ENCODE measurements around the gene DACH1. TPM values are rescaled to one million over a fixed set of nuclear protein-coding genes. Genes with fewer than 3 reads are reported as not detected.
"Not testable (repeated sequence)": the region's sequence is repeated elsewhere in the genome, so short reads cannot be mapped to it uniquely, and the experiment has no call there.

Gene DACH1
- total RNA-seq, 2 donors from 2014 or later: 1.4 to 1.5 TPM

DNA sequence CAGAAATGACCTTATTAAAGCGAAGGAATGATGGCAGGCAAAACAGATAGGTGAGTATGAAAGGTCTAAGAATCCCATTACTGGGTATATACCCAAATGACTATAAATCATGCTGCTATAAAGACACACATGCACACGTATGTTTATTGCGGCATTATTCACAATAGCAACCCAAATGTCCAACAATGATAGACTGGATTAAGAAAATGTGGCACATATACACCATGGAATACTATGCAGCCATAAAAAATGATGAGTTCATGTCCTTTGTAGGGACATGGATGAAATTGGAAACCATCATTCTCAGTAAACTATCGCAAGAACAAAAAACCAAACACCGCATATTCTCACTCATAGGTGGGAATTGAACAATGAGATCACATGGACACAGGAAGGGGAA is 29.4 kb downstream of the DACH1 start:
- DNase-seq (ENCODE audit: low spot score); intact Hi-C loops (cut with DNase I): not testable (repeated sequence)

- intact Hi-C loops (cut with DNase I): no loop called here
- no peak for DNase-seq (ENCODE audit: low spot score)
Observed at GRCh38 chr13:71831716-71832115, 35.3 kb downstream of the DACH1 start.

DNA sequence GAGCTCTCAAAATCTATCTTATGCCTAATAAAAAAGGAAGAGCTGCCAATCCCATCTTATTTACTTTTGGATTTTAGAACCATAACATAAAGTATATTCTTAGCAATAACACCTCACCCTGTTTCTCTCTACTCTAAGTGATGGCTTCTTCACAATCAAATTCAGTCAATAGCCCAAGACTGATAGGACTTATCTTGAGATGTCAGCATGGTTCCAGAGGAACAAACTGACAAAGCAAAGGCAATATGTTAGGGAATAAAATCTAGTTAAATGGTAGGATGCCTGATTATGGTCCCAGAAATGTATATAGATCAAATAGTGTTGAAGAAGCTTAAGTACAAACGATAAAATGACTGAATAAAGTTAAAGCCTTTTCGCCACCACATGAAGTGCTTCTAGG is 36.3 kb downstream of the DACH1 start:
- intact Hi-C loops (cut with DNase I): no loop called here
- no peak for DNase-seq (ENCODE audit: low spot score)

DNA sequence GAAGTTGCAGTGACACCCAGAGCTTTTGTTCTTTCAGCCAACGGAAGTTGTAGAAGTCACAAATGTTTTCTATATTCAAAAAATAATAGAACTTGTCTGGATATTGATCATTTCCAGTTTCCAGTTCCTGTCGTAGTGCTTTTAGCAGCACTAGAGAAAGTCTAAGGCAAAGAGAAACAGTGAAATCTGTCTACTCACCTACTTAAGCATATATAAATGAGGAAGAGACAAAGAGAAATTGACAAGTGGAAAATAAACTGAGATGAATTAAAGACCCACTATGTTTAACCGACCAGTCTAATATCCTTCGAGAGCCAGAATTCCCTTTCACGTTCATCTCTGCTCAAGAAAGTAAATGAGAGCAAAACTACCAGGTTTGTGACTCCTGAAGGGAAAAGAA is 36.7 kb downstream of the DACH1 start:
- intact Hi-C loops (cut with DNase I): no loop called here
- no peak for DNase-seq (ENCODE audit: low spot score)

GRCh38 chr13:71829547-71829946 is 37.5 kb downstream of the DACH1 start:
- intact Hi-C loops (cut with DNase I): no loop called here
- DNase-seq (ENCODE audit: low spot score): no peak

DNA sequence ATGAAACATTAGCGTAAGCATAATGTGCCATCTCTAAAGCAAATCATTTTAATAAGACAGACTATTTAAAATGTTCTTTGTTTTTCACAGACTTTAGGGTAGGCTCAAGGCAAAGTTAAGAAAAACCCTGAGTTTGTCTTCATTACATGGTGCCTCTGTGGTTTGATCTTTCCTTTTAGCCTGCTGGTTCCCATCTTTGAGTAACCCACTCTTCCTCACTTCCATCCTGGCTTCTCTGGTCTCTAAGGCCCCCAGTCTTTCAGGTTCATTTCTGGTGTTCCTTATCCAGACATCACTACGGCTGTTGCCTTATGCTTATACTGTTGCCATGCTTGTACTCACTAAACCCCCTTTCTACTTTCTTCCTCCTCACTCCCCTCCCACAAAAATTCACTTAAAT is 38.4 kb downstream of the DACH1 start:
- intact Hi-C loops (cut with DNase I): no loop called here
- DNase-seq (ENCODE audit: low spot score): no peak

- DNase-seq (ENCODE audit: low spot score): no peak
- intact Hi-C loops (cut with DNase I): no loop called here
Observed at GRCh38 chr13:71828117-71828516, 38.9 kb downstream of the DACH1 start.

DNA sequence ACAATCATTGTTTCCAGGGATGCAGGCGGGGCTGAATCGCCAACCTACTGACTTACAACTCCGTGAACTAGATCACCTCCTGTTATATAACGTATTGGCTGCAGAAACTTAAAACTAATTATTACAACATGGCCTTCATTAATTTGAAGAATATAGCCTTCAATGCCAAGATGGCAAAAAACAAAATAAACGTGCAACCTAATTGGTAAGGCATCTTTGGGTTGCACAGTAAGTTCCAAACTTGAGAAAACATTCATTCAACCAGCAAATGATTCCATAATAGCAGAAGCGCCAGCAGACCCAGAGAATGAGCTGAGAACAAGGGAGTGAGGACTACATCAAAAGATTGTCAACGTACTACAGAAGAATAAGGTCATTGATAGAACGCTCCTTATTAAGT is 39.8 kb downstream of the DACH1 start:
- no peak for DNase-seq (ENCODE audit: low spot score)
- intact Hi-C loops (cut with DNase I): loop anchor here in 1 of 2 donors (1.0 kb wide), 1 partner anchor 9 kb away; no protein-coding TSS in a partner anchor

GRCh38 chr13:71820699-71821098 is 46.3 kb downstream of the DACH1 start:
- intact Hi-C loops (cut with DNase I): no loop called here

GRCh38 chr13:71817335-71817734 is 49.7 kb downstream of the DACH1 start:
- no peak for DNase-seq (ENCODE audit: low spot score)
- intact Hi-C loops (cut with DNase I): no loop called here

More at GRCh38 chr13:71820699-71821098, 46.3 kb downstream of the DACH1 start:
- no peak for DNase-seq (ENCODE audit: low spot score)

DNA sequence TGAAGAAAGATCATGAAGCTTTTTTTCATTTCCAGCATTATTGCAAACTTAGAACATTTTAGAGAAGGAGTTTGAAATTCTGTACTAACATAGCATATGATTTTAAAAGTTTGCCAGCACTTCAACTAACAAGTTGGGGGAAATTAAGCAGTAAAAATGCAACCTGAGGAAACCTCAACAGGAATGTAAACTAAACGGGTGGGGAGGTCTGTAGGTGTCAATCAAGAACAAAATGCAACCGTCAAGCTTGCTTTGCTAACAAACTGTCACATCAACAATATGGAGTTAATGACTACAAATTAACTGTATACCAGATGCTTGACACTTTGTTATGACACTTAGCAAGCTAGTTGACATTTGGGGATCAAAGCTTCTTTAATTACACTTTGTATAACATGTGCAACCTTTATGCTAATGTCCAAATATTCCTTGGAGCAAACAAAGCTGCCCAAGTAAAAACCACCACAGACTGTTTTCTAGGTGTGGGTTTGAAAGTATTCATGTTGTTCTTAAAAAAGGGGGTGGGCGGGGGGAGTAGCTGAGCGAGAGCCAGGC is 52.1 kb downstream of the DACH1 start:
- intact Hi-C loops (cut with DNase I): no loop called here
- no peak for DNase-seq (ENCODE audit: low spot score)

GRCh38 chr13:71813187-71813586 is 53.8 kb downstream of the DACH1 start:
- no peak for DNase-seq (ENCODE audit: low spot score)
- intact Hi-C loops (cut with DNase I): no loop called here

GRCh38 chr13:71811344-71811743 is 55.7 kb downstream of the DACH1 start:
- DNase-seq (ENCODE audit: low spot score): no peak
- intact Hi-C loops (cut with DNase I): no loop called here

GRCh38 chr13:71808708-71809107 is 58.3 kb downstream of the DACH1 start:
- no peak for DNase-seq (ENCODE audit: low spot score)
- intact Hi-C loops (cut with DNase I): no loop called here

DNA sequence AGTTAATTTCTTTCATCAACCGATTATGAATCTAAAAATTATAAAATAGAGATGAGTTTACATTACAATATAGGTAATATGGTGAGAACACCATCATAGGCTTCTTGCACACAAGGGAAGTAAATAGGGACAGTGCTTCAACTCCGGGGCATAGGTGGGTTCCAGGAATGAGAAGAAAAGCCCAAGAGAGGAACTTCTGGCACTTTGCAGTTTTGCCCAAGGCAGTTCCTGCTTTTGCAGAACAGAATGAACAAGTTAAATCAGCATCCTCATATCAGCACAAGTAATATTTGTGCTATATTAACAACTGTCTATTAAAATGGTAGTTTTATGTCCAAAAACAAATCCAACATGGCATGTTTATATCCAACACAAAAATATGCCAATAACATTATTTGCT is 60.1 kb downstream of the DACH1 start:
- no peak for DNase-seq (ENCODE audit: low spot score)
- intact Hi-C loops (cut with DNase I): no loop called here

GRCh38 chr13:71803066-71803465 is 63.9 kb downstream of the DACH1 start:
- no peak for DNase-seq (ENCODE audit: low spot score)
- intact Hi-C loops (cut with DNase I): no loop called here

DNA sequence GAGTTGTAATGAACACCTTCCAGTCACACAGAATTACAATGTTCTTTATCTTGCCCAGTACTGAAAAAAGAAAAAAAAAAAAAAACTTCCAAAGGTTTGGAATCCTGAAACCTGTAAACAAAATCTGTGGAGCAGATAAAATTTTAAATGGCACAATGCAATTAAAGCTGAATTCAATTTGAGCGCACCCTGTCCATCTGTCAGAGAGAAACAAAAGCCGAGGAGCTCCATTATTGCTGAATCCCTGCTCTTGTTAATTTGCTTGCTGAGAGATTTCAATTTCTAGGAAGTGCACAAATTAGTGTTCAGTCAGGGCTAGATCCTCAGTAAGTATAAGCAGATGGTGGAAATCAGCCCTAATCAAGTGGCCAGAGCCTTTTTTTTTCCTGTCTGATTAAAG is 65.2 kb downstream of the DACH1 start:
- intact Hi-C loops (cut with DNase I): no loop called here
- DNase-seq (ENCODE audit: low spot score): no peak

GRCh38 chr13:71801165-71801760 is 65.7 kb downstream of the DACH1 start:
- DNase-seq (ENCODE audit: low spot score): no peak
- intact Hi-C loops (cut with DNase I): no loop called here

- intact Hi-C loops (cut with DNase I): no loop called here
Observed at GRCh38 chr13:71799324-71799723, 67.7 kb downstream of the DACH1 start.

DNA sequence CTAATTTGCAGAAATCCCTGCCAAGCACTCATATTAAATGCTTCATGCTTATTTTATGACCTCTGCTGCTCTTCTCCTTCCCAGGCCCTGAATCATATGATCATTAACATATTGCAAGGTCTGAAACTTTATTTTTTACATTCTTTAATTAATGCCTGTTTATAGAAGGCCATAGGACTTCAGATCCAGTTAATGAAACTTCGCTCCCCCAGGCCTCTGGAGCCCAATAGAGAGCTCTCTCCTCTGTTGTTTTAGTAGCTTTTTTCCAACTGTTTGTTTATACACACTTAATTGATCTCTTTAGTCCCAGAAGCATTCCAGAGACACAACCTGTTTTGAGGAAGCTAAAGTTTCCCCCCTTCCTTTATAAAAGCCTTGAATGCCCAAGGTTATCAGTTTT is 68.3 kb downstream of the DACH1 start:
- no peak for DNase-seq (ENCODE audit: low spot score)
- intact Hi-C loops (cut with DNase I): no loop called here

More at GRCh38 chr13:71799324-71799723, 67.7 kb downstream of the DACH1 start:
- no peak for DNase-seq (ENCODE audit: low spot score)

DNA sequence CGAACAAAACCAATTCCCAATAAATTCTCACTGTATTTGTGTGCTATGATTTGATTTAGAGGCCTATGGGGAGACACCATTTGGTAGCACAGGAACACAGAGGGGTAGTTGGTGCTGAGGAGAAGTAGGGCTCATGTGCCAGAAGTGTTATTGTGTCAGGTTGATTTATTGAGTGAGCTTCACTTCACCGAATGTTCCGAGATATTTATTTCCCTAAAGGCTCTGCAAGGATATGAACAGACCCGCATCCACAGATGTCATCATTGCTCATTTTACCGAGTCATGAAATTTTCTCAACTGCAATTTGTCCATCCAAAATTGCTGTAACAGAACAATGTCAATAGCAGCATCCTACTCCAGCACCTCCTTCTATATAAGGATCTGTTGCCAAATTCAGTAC is 69.5 kb downstream of the DACH1 start:
- intact Hi-C loops (cut with DNase I): no loop called here
- DNase-seq (ENCODE audit: low spot score): no peak
